Measurements from ENCODE around the gene SLC19A1.

SLC19A1 gene

DNA sequence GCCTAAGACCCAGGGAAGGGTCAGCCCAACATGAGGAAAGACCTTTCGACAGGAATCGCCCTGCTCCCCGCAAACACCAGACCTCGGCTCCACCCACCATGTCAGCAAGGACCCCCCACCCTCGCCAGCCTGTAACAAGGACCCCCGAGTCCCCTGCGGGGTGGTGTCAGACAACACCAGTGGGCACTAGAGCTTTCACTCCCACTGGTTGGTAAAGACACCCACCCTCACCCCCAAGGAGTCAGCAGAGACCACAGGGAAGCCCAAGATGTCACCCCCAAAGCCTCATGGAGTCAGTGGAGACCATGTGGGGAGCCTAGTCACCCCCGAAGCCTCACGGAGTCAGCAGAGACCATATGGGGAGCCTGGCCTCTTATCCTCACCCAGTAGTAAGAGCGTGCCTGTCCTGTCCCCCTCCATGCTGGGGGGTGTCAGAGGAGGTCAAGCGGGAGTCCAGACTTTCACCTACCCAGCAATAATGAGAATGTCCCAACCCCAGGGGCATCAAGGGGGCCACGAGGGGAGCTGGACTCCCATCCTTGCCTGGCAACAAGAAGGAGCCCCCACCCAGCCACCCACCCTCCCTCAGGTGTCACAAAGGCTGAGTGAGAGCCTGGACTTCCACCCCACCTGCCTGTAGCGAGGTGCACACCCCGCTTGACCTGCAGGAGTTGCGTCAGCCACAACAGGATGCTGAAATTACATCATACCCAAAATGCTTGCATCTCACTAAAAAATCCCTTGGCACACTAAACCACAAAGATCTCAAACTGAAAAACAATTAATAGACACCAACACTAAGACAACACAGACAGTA lies 24.8 kb downstream of the SLC19A1 start:
- no peak for DNase-seq (ENCODE audit: low spot score)

DNA sequence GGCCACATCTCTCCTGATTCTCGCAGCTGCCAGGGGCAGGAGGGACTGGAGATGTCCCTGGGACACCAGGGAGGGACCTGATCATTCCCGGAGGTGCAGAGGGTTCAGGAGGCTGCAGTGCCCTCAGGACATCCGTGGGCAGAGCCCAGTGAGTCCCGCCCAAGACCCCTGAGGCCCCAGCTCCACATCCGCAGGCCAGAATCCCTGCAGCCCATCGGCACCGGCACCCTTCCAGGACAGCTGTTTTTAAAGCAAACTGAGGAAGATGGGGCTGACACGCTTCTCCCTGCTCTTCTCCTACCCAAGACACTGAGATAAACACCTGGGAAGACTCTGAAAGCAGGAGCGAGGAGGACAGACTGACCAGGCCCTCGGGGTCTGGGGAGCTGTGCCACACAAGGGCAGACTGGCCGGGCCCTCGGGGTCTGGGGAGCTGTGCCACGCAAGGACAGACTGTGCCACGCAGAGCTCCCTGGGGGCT lies 25.5 kb downstream of the SLC19A1 start:
- DNase-seq (ENCODE audit: low spot score), result no peak

DNA sequence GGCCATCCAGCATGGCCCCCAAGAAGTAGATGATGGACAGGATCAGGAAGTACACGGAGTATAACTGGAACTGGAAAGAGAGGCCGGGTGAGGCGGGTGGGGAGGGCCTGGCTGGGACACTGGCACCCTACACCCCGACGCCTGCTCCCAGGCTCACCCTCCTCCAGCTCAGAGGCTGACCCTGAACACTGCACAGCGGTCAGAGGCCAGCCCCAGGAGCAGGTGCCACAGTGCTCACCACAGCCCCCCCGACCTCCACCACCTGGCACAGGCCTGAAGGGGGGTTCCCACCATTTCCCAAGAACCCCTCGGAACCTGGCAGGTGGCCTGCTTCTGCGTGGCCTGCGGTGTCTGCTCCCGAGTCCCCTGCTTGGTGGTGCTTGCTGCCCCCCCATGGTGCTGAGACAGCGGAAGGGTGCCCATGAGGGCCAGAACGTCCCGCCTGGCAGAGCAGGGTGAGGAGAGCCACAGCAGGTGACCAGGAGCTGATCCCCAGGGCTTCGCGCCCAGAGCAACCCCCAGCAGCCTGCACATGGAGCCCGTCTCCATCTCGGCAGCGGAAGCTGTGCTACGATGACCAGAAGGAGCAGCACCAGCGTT lies 26.1 kb downstream of the SLC19A1 start:
- no peak for DNase-seq (ENCODE audit: low spot score)

DNA sequence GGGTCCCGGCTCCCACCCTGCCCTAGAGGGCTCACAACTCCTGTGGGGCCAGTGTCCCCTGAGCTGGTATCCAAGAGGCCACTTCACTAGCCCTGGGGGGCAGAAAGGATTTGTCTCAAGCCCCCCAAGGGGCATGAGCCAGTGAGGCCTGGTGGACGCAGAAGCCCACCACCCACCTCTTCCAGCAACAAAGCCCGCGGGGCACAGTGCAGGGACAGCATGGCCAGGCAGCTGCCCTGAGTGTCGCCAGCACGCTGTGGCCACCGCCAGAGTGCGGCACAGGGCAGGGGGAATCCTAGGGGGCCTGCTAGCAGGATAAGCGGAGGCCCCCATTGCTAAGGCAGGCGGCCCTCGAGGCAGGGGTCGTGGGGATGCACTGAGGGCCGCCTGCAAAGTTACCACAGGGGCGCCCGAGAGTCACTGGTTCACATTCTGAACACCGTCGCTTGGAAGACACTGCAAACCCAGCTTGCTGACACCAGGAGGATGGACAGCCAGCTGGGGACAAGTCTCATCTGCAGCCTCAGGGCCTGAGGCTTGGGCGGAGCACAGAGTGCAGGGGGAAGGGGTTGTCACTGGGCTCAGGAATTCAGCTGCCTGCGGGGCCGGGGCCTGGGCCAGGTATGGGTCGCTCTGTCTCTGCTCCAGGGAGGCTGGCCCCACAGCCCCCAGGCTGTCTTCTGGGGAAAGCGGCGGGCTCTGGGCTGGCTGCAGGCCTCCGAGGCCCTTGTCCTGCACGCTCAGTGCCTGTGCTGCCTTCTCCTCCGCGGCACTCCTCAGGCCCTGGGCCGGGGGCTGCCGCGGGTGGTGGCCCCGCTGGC lies 26.8 kb downstream of the SLC19A1 start:
- no peak for DNase-seq (ENCODE audit: low spot score)

DNA sequence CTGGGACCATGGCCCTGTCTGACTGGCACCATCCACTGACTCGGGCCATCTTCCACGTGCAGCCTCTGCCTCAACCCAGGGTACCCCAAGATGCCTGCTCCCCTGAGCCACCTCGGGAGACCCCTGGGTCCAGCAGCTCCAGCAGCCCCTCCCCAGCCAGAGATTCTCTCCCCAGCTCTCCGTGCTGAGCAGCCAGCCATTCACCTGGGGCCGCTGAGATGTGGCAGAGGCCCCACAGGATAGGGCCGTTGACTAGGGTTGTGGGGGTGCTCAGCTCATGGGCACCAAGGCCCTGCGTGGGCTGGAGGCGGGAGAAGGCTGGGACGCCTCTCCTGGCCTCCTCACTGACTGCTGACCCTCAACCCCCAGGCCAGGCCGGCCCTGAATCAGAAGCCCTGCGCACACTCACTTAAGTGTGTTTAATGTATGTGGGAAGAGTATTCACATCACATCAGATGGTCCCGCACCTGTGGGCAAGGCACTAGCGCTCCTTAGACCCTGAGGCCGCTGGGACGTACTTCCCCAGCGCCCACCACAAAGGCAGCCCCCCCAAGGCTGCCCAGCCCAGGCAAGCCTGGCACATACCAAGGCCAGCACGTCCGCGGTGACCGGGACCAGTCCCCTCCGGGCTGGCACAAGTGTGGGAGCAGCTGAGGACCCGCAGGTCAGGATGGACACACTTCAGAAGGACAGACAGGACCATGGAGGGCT lies 27.8 kb downstream of the SLC19A1 start:
- DNase-seq (ENCODE audit: low spot score), result no peak

DNA sequence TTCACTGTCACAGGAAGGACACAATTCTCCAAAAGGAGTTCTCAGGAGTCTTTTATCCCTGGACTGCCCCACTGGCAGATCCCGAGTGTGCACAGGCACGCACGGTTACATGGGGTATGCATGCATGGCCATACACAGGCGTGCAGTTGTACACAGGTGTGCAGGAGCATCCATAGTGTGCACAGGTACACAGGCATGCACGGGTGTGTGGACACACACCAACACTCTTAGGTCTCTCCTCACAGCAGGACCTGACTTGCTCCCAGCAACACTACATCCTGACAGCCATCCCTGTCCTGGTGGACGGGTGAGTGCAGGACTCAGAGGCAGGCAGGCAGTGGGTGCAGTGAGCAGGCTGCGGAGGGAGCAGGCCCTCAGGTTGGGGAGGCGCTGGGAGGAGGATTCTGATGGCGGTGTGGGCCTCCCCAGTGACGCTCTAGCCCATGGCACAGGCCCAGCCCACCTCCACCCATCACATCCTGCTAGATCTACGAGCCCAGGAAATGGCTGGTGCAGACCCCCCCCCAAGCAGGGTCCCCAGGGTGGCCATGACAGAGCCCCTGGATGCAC lies 28.4 kb downstream of the SLC19A1 start:
- DNase-seq (ENCODE audit: low spot score), result no peak

DNA sequence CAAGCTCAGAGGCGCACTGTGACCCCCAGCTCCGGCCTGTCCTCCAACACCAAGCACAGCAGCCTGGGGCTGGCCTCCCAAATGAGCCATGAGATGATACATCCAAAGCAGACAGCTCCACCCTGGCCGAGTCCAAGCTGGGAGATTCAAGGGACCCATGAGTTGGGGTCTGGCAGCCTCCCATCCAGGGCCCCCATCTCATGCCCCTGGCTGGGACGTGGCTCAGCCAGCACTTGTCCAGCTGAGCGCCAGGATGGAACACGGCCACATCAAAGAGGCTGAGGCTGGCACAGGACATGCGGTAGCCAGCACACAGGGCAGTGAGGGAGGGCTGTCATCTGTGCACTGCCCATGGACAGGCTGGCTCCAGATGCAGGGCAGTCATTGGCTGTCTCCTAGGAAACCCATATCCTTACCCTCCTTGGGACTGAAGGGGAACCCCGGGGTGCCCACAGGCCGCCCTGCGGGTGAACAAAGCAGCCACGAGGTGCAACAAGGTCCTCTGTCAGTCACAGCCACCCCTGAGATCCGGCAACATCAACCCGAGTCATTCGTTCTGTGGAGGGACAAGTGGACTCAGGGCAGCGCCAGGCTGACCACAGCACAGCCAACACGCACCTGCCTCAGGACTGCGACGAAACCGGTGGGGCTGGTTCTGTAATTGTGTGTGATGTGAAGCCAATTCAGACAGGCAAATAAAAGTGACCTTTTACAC lies 29.1 kb downstream of the SLC19A1 start:
- no peak for DNase-seq (ENCODE audit: low spot score)

DNA sequence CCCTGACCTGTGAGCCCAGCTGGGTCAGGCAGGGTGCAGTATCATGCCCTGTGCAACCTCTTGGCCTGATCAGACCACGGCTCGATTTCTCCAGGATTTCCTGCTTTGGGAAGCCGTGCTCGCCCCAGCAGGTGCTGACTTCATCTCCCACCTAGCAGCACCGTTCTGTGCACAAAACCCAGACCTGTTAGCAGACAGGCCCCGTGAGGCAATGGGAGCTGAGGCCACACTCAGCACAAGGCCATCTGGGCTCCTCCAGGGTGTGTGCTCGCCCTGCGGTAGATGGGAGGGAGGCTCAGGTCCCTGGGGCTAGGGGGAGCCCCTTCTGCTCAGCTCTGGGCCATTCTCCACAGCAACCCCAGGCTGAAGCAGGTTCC lies 29.6 kb downstream of the SLC19A1 start:
- no peak for DNase-seq (ENCODE audit: low spot score)

DNA sequence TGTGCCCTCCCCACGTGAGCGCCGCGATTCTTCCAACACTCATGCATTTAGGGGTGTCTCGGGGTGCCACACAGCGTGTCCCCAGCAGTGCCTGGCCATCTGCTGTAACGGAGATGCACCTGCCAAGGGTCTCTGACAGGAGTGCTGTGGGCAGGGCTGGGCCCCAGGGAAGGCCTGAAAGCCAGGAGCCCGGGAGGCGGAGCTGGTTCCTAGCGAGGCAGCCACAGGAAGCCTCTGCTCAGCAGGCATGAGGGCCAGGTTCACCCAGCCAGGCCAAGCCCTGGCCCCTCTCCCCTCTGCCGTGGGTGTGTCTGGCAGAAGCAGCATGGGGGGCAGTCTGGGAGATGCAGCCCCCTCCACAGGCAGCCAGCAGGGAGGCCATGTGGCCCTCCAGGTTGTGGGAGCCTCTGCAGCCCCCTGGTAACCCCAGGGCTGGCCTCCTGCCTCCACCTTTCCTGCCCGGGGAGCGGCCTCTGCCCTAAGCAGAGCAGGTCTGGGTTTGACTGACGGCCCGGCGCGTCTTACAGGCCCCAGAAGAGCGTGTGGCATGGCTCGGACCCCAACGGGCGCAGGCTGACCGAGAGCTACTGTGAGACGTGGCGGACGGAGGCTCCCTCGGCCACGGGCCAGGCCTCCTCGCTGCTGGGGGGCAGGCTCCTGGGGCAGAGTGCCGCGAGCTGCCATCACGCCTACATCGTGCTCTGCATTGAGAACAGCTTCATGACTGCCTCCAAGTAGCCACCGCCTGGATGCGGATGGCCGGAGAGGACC lies 30.4 kb downstream of the SLC19A1 start:
- no peak for DNase-seq (ENCODE audit: low spot score)

DNA sequence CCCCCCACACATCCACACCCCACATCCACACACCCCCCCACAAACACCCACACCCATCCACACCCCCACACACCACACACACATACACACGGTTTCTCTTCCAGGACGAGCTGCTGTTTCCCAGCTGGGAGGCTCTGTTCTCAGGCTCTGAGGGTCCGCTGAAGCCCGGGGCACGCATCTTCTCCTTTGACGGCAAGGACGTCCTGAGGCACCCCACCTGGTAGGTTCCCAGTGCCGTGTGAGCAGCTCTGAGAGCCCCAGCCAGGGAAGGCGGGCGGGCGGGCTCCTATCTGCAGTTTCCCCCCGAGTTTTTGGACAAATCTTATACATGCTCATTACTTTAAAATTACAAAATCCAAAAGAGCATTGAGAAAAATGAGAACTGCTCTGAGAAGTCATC lies 31.2 kb downstream of the SLC19A1 start:
- DNase-seq (ENCODE audit: low spot score), result no peak

DNA sequence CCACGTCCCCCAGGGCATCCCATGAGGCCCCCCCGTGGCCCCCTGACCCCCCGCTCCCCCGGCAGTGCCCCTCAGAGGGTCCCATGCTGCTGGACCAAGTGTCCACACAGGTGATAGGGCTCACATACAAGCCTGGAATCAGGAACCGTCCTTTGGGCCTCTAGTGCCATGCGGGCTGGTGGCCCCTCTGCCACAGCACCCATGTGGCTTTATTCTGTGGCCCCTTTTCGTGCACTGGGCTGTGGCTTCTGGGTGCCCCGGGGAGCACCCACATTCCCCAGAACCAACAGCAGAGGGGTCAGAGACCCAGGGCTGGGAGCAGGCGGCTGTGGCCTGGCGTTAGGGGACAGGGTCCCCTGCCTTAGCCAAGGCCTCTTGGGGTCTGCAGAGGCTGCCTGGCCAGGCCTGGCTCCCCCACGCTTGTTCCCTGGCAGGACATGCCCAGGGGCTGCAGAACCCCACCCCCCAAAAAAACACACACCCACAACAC lies 31.7 kb downstream of the SLC19A1 start:
- DNase-seq (ENCODE audit: low spot score), result no peak

DNA sequence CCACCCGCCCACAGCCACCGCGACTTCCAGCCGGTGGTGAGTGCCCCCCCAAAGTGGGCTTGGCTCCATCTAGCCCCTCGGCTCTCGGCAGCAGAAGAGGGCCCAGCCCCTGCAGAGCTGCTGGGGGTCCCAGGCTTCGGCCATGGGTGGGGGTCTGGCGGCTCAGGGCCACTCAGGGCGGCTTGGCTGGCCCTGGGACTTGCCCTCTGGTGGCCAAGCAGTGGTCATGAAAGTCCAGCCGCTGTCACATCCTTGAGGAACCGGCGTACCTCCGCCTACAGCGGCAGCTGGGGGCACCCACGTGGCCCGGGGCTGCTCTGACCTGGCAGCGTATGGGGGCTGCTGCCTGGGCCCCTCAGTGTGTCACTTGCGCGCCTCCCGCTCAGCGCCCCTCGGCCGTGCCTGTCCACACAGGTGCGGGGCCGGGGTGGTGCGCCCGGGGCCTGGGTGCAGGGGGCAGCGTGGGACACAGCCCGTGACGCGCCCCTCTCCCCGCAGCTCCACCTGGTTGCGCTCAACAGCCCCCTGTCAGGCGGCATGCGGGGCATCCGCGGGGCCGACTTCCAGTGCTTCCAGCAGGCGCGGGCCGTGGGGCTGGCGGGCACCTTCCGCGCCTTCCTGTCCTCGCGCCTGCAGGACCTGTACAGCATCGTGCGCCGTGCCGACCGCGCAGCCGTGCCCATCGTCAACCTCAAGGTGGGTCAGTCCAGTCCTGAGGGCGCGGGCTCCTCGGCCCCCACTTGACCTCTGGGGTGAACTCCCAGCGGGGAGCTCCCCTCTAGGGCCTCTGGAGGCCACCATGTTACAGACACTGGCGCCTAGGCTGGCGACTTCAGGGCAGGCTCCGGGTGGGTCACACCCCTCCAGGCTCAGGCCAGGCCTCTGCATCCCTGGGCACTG lies 32.4 kb downstream of the SLC19A1 start:
- DNase-seq (ENCODE audit: low spot score), result no peak

DNA sequence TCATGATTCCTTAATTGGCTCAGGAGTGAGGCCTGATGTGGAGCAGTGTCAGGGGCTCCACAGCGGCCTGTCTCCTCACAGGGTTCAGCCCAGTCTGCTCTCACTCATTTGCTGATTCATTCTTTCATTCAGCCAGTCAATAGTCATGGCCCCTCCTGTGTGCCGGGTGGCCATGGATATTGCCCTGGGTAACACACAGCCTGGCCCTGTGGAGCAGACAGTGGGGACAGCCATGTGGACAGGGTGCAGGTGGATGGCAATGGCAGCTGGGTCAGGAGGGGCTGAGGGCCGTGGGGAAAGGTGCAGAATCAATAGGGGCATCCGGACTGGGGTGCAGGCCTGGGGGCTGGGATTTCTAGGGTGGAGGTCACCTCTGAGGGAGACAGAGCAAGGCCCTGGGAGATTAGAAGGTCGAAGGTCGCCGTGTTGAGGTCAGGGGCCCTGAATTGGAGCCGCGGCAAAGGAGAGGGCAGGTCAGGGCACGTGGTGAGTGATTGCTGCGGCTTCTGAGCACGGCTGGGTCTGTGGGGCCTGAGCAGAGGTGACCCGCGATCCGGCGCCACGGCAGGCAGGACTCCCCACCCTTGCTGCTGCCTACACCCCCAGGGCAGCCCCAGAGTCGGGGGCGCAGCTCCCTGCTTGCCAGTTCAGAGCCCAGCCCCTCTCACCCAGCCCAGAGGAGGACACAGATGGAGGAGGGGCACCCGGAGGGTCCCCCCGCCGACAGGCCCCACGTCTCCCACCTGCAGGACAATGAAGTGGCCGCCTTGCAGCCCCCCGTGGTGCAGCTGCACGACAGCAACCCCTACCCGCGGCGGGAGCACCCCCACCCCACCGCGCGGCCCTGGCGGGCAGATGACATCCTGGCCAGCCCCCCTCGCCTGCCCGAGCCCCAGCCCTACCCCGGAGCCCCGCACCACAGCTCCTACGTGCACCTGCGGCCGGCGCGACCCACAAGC lies 33.4 kb downstream of the SLC19A1 start:
- no peak for DNase-seq (ENCODE audit: low spot score)

DNA sequence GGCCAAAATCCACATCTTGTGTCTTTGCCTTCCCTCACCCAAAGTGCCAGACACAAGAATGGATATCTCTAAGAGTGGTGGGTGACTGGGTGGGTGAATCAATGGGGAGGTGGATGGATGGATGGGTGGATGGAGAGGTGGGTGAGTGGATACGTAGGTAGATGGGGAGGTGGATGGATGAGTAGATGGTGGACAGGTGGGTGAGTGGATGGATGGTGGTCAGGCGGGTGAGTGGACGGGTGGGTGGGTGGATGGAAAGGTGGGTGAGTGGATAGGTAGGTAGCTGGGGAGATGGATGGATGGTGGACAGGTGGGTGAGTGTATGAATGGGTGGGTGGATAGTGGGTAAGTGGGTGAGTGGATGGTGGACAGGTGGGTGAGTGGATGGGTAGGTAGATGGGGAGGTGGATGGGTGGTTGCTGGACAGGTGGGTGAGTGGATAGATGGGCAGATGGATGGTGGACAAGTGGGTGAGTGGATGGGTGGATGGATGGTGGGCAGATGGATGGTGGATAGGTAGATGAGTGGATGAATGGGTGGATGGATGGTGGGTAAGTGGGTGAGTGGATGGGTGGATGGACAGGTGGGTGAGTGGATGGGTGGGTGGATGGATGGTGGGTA lies 34.2 kb downstream of the SLC19A1 start:
- no peak for DNase-seq (ENCODE audit: low spot score)

DNA sequence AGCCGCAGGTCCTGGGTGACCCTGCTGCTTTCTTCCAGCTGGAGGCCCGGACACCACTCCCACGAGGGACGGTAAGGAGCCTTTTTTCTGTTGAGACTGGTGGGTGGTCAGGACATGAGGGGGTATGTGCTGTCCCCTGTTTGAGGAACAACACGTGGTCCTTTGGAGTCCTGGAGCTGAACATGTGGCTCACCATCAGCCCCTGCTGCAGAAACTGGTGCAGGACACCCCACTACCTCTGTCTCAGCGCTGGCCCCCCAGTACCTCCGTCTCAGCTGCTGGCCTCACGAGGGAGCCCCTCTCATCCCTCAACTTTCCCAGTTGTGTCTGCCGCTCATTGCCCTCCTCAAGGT lies 34.7 kb downstream of the SLC19A1 start:
- DNase-seq (ENCODE audit: low spot score), result no peak

DNA sequence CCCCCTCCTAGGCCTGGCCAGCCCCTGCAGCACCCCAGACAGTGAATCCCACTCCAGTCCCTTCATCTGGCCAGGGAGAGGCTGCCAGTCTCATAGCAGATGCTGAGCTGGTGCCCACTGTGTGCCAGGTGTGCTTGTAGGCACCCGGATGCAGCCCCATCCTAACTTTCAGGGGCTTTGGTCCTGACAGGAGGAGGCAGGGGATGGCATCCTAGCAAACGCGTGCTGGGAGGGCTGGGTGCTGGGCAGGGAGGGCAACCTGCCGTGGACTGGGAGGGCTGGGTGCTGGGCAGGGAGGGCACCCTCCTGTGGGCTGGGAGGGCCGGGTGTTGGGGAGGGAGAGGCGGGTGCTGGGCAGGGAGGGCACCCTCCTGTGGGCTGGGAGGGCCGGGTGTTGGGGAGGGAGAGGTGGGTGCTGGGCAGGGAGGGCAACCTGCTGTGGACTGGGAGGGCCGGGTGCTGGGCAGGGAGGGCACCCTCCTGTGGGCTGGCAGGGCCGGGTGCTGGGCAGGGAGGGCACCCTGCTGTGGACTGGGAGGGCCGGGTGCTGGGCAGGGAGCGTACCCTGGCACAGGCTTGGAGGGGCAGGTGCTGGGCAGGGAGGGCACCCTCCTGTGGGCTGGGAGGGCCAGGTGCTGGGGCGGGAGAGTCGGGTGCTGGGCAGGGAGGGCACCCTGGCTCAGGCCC lies 35.3 kb downstream of the SLC19A1 start:
- DNase-seq (ENCODE audit: low spot score), result no peak

DNA sequence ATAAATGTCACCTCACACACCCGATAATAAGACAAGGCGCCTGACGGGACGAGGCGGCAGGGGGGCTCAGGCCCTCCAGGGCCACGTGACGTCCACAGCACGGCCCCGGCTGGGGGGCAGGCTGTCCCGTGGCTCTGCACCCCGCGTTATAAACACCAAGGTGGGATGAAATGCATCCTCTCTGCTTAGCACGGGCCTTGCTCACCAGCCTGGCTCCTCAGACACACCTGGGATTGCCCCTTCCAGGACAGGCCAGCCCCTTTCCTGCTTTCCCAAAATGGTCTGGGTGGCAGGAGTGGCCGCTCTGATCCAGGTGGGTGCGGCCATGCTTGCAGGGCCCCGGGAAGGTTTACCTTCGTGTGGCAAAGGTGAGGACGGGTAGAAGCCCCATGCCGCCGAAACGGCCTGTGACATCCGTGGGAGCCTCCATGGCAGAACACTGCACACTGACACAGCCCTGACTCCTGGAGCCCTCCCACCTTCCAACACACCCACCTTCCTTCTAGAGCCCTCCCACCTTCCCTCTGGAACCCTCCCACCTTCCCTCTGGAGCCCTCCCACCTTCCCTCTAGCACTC lies 35.9 kb downstream of the SLC19A1 start:
- DNase-seq (ENCODE audit: low spot score), result no peak
